Heart right ventricle (tissue), 16 donors: ENCODE data around the gene CAPN9. TPM values are rescaled to one million over a fixed set of nuclear protein-coding genes. Genes with fewer than 3 reads are reported as not detected.

Experiments used
- ATAC-seq, 8 donors: fragments of 200-7000 bp; cut with Tn5 transposase; one replicate each; pipeline ENCODE4 v1.9.1; 2020; ENCODE audit warnings: mild to moderate bottlenecking in 8 of 8, moderate library complexity in 8 of 8, moderate number of reproducible peaks in 1 of 8
- DNase-seq, 2 donors: peaks; one replicate each; pipeline ENCODE4 v3.0.0-alpha.2; 2020
- H3K27ac ChIP-seq, 10 donors: fragments of 200-600 bp; sonication (generic) in 2 of 10; one replicate each; pipeline versions ENCODE4 v1.5.0 to v1.8.0; 2020 to 2022; ENCODE audit warnings: mild to moderate bottlenecking in 3 of 10
- H3K27me3 ChIP-seq, 7 donors: fragments of 200-600 bp; one replicate each; pipeline ENCODE4 v1.8.0; 2021 to 2022; ENCODE audit warnings: mild to moderate bottlenecking in 2 of 7
- H3K36me3 ChIP-seq, 9 donors: fragments of 200-600 bp; sonication (generic) in 1 of 9; one replicate each; pipeline versions ENCODE4 v1.5.0 to v1.8.0; 2020 to 2022; ENCODE audit warnings: mild to moderate bottlenecking in 2 of 9
- H3K4me1 ChIP-seq, 9 donors: fragments of 200-600 bp; sonication (generic) in 1 of 9; one replicate each; pipeline versions ENCODE4 v1.5.0 to v1.8.0; 2020 to 2022; ENCODE audit warnings: mild to moderate bottlenecking in 4 of 9
- H3K4me3 ChIP-seq, 10 donors: fragments of 200-600 bp; sonication (generic) in 2 of 10; one replicate each; pipeline versions ENCODE4 v1.5.0 to v1.8.0; 2020 to 2022; ENCODE audit warnings: mild to moderate bottlenecking in 7 of 10, moderate library complexity in 2 of 10
- H3K9me3 ChIP-seq, 11 donors: fragments of 200-600 bp in 10 of 11; sonication (generic) in 2 of 11; one replicate each; pipeline versions ENCODE4 v1.5.0 to v1.8.0; 2013 to 2022; ENCODE audit warnings: mild to moderate bottlenecking in 2 of 11, control low read depth in 1 of 11, moderate library complexity in 1 of 11
- WGBS, 2 donors: extraction: QIAGEN DNeasy Blood & Tissue Kit; methylation state at CpG; one replicate each; pipeline ENCODE4 v1.1.7; 2013; ENCODE audit warnings: inconsistent platforms in 1 of 2; 5-methylcytosine and 5-hydroxymethylcytosine counted together
- intact Hi-C, 10 donors: fragments of 100-400 bp; cut with DNase I; formaldehyde crosslinking; loops; one replicate each; pipeline versions ENCODE4 v1.11.1 to v1.14.2; 2022
- polyA plus RNA-seq, 2 donors: library from polyadenylated mRNA; stranded (reverse); fragments of 200-250 nt; gene quantifications; one replicate each; pipeline ENCODE4 v1.2.3, GENCODE V29; 2013
- total RNA-seq, 10 donors: library from RNA; stranded (reverse); fragmentation: NEBNext Ultra II Directional in 3 of 10; extraction: Animal tissue kit (Norgen Biotek cat#: 25700) in 3 of 10; gene quantifications; one replicate each; pipeline versions ENCODE4 v1.2.1 to v1.2.4, GENCODE V29; 2021 to 2023
- TF ChIP-seq, protein P1 (sequence below), 9 donors: fragments of 200-600 bp; sonication (generic) in 2 of 9; IDR thresholded peaks; one replicate each; pipeline versions ENCODE4 v1.5.0 to v1.8.0; 2021 to 2022; ENCODE audit warnings: antibody characterized with exemption in 9 of 9, mild to moderate bottlenecking in 5 of 9, moderate library complexity in 1 of 9
- donor health status: Arrhythmogenic right ventricular cardiomyopathy.
- donor health status: ischemic (EF 13 %, LVEDD 7.1; RV severe dilation, severe dysfunction).
- donor health status: healthy with polysubstance abuse.
- donor health status: DM: no; HTN: yes; CAD: no.
- donor health status: DM: no; HTN: no; CAD: no.
- donor health status: ischemic (EF 25% LVEDD 6.9; RV normal size, moderate dysfunction).
- donor health status: ischemic (EF 25% LVEDD 5.7; RV mildly dilated, moderate dysfunction).
- donor health status: healthy.
- donor health status: DM: yes; HTN: yes; CAD: no.
- donor health status: Ischemic cardiomyopathy.
- donor health status: ischemic (EF 35%, LVEDD 5.7; RV mildly dilated, moderate dysfunction).
- donor health status: nonischemic (EF 11% LVEDD 7.7; RV severe dilation, severe dysfunction).
- donor health status: DM: yes; HTN: yes; CAD: no.
- donor health status: PGD.
- donor health status: ischemic (EF 29% LVEDD 5.4; RV normal size, mild dysfunction).
- donor health status: nonischemic (EF 23%, LVEDD 6.1; RV moderate dilation, normal function).

CAPN9 gene
- total and polyA plus RNA-seq, 12 donors: 0.22 to 0.25 (median 0.24) TPM; not detected in 9

DNA sequence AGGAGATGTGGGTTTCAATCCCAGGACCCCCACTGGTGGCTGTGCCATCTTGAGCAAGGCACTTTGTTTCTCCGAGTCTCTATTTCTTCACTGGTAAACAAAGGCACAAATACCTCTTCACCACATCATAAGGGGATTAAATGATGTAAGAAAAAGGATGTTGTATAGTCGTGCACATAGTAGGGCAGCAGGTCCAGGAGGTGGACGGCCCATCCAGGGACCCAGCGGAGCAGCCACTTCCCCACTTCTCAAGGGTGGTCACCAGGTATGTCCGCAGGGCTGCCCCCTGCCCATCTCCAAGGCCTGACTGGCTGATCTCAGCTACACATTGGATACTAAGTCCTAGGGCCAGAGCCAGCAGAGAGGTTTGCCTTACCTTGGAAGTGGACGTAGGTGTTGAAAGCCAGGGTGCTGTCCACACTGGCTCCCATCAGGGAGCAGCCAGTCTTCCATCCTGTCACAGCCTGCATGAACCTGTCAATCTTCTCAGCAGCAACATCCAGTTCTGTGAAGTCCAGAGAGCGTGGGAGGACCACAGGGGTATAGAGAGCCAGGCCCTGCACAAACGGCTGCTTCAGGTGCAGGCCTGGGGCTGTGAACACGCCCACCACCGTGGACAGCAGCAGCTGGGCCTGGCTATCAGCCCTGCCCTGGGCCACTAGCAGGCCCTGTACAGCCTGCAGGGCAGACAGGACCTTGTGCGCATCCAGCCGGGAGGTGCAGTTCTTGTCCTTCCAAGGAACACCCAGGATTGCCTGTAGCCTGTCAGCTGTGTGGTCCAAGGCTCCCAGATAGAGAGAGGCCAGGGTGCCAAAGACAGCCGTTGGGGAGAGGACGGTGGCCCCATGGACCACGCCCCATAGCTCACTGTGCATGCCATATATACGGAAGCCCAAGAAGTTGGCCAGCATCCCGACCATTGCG, 37.3 kb upstream of the CAPN9 start:
- Histone ChIP-seq H3K4me1 (peaks cover 0 to 71% (median 20%) of the 10 kb centered on the region in 9 donors), H3K36me3 (peaks cover 0 to 45% (median 0%) of the 10 kb centered on the region in 9 donors), H3K4me3 (peak overlapping the region in 7 of 10 donors; percentile 5 to 63 (median 21)), H3K27ac (peak overlapping the region in 1 of 10 donors; percentile 8), H3K9me3 (no peaks in the 10 kb centered on the region), H3K27me3 (no peaks in the 10 kb centered on the region)
- TF ChIP-seq, protein P1, sequence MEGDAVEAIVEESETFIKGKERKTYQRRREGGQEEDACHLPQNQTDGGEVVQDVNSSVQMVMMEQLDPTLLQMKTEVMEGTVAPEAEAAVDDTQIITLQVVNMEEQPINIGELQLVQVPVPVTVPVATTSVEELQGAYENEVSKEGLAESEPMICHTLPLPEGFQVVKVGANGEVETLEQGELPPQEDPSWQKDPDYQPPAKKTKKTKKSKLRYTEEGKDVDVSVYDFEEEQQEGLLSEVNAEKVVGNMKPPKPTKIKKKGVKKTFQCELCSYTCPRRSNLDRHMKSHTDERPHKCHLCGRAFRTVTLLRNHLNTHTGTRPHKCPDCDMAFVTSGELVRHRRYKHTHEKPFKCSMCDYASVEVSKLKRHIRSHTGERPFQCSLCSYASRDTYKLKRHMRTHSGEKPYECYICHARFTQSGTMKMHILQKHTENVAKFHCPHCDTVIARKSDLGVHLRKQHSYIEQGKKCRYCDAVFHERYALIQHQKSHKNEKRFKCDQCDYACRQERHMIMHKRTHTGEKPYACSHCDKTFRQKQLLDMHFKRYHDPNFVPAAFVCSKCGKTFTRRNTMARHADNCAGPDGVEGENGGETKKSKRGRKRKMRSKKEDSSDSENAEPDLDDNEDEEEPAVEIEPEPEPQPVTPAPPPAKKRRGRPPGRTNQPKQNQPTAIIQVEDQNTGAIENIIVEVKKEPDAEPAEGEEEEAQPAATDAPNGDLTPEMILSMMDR (IDR thresholded peaks at IDR 0.05): no peak
- 75 to 78% methylated on average over 18 of the region's 18 CpGs for WGBS, 2 donors
- ATAC-seq (no peak), DNase-seq (no peak)
- intact Hi-C loops: loop anchor here in 3 of 10 donors (5.0 kb wide), 2 partner anchors 42 to 62 kb away; no protein-coding TSS in a partner anchor

DNA sequence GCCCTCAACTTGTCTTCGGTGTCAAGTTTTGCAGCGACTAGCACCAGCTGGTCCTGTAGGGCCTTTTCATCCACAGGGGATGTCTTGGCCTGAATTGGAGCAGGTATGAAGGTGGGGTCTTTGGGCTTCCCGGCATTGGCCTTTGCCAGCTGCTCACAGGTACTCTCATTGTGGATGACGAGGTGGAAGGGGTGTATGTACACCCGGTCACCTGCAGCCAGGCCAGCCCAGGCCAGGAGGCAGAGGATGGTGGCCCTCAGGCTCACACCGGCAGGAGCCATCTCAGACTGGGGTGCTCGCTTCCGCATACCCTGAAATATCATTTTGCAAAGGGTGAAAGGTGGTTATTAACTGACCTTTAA, 36.7 kb upstream of the CAPN9 start:
- intact Hi-C loops: loop anchor here in 3 of 10 donors (5.0 kb wide), 2 partner anchors 42 to 62 kb away; no protein-coding TSS in a partner anchor
- peaks cover 0 to 72% (median 20%) of the 10 kb centered on the region in 9 donors for H3K4me1 ChIP-seq

DNA sequence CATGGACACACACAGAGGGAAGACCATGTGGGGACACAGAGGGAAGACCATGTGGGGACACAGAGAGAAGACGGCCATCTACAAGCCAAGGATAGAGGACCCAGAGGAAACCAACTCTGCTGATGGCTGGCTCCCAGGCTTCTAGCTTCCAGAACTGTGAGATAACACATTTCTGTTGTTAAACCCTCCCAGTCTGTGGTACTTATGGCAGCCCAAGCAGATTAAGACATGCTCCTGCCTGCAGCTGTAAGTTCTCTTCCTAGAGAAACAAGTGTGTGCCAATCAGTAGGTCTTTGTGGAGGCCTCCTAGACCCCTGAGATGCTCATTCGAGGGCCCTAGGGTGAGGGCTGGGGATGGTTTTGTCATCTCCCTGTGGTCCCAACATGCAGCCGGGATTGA, 35.9 kb upstream of the CAPN9 start:
- WGBS, 2 donors: 64 to 73% methylated on average over 3 of the region's 3 CpGs
- DNase-seq (no peak), ATAC-seq (no peak)
- Histone ChIP-seq H3K27me3 (no peaks in the 10 kb centered on the region), H3K36me3 (peaks cover 0 to 31% (median 0%) of the 10 kb centered on the region in 9 donors), H3K9me3 (no peaks in the 10 kb centered on the region), H3K4me3 (peak overlapping the region in 6 of 10 donors; percentile 1 to 63 (median 56)), H3K27ac (peak overlapping the region in 2 of 10 donors; percentile 15 to 88), H3K4me1 (peaks cover 0 to 72% (median 20%) of the 10 kb centered on the region in 9 donors)
- TF ChIP-seq, protein P1 (IDR thresholded peaks at IDR 0.05): no peak
- intact Hi-C loops: loop anchor here in 3 of 10 donors (5.0 kb wide), 2 partner anchors 41 to 61 kb away; no protein-coding TSS in a partner anchor

More for the DNA sequence above, 36.7 kb upstream of the CAPN9 start:
- H3K4me3 ChIP-seq: peak overlapping the region in 5 of 10 donors; percentile 5 to 63 (median 24)
- DNase-seq: no peak
- H3K27me3 ChIP-seq: no peaks in the 10 kb centered on the region
- H3K27ac ChIP-seq: peak overlapping the region in 1 of 10 donors; percentile 15
- no peak for ATAC-seq
- no peaks in the 10 kb centered on the region for H3K9me3 ChIP-seq
- TF ChIP-seq, protein P1 (IDR thresholded peaks at IDR 0.05): no peak
- 94 to 95% methylated on average over 8 of the region's 8 CpGs for WGBS, 2 donors
- H3K36me3 ChIP-seq: peaks cover 0 to 38% (median 0%) of the 10 kb centered on the region in 9 donors

DNA sequence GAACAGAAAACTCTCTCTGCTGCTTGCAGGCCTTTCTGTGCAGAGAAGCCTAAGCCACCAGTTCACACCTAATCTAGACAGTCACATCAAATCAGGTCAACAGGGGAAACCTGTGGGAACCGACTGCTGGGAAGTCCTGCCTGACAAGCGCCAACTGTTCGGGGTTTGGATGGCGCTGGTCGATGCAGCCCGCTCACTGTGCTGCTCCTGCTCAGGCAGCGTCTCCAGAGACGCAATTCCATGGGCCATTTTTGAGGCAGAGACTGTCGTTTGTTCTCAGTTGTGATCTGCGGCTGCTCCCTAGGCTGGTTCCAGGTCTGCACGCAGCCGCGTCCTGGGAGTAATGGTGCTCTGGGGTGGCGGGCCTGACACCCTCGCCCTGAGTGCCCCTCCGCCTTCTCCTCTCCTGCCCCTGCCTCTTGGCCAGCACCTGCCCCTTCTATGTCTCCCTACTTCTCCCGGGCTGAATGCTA, 34.7 kb upstream of the CAPN9 start:
- DNase-seq (no peak), ATAC-seq (no peak)
- H3K4me3 ChIP-seq: peak overlapping the region in 9 of 10 donors; percentile 26 to 63 (median 55)
- no peaks in the 10 kb centered on the region for H3K27me3 ChIP-seq
- peak overlapping the region in 7 of 10 donors; percentile 24 to 89 (median 77) for H3K27ac ChIP-seq
- intact Hi-C loops: loop anchor here in 3 of 10 donors (5.0 kb wide), 2 partner anchors 40 to 60 kb away; no protein-coding TSS in a partner anchor
- WGBS, 2 donors: 87 to 89% methylated on average over 17 of the region's 17 CpGs
- H3K9me3 ChIP-seq: no peaks in the 10 kb centered on the region
- peaks cover 0 to 23% (median 0%) of the 10 kb centered on the region in 9 donors for H3K36me3 ChIP-seq
- TF ChIP-seq, protein P1 (IDR thresholded peaks at IDR 0.05): no peak
- peaks cover 0 to 71% (median 20%) of the 10 kb centered on the region in 9 donors for H3K4me1 ChIP-seq
